ENCODE results near the gene FCF1.
A peak's percentile ranks its signal among the peaks of the same experiment; 100 is the strongest.

FCF1 gene

GRCh38 chr14:74712499-74713394 lies at the start of gene FCF1, which contains the start of gene AREL1:
Gene FCF1 (plus strand): TSS chr14:74713144. CDS start chr14:74713198, 54 bp downstream.
Gene AREL1 (minus strand): TSS chr14:74713080. CDS start chr14:74685615, 27,465 bp downstream.
- H3K27ac ChIP-seq = peak within 1 kb of the TSS; percentile 79
- TF ChIP-seq ZFX (IDR thresholded peaks at IDR 0.05) = peak; percentile 24; the same call in 1 of the 2 replicates
- TF ChIP-seq CTCF (conservative IDR thresholded peaks at IDR 0.05) = no peak

- no peak overlapping the region for H3K27ac ChIP-seq
- TF ChIP-seq CTCF (conservative IDR thresholded peaks at IDR 0.05) (no peak), ZFX (IDR thresholded peaks at IDR 0.05) (no peak)
Observed at GRCh38 chr14:74663884-74664283, 49.1 kb upstream of the FCF1 start.

- H3K27ac ChIP-seq = no peak overlapping the region
- no peak for TF ChIP-seq ZFX (IDR thresholded peaks at IDR 0.05)
- TF ChIP-seq CTCF (conservative IDR thresholded peaks at IDR 0.05) = no peak
Observed at GRCh38 chr14:74664717-74665116, 48.2 kb upstream of the FCF1 start.

- H3K27ac ChIP-seq = no peak overlapping the region
- TF ChIP-seq ZFX (IDR thresholded peaks at IDR 0.05) (no peak), CTCF (conservative IDR thresholded peaks at IDR 0.05) (no peak)
Observed at GRCh38 chr14:74667758-74668157, 45.2 kb upstream of the FCF1 start.

- no peak overlapping the region for H3K27ac ChIP-seq
- TF ChIP-seq CTCF (conservative IDR thresholded peaks at IDR 0.05) (no peak), ZFX (IDR thresholded peaks at IDR 0.05) (no peak)
Observed at GRCh38 chr14:74669256-74669655, 43.7 kb upstream of the FCF1 start.

GRCh38 chr14:74669846-74670245 lies 43.1 kb upstream of the FCF1 start:
- no peak for TF ChIP-seq CTCF (conservative IDR thresholded peaks at IDR 0.05)
- no peak for TF ChIP-seq ZFX (IDR thresholded peaks at IDR 0.05)
- no peak overlapping the region for H3K27ac ChIP-seq

- H3K27ac ChIP-seq = no peak overlapping the region
- TF ChIP-seq ZFX (IDR thresholded peaks at IDR 0.05) = no peak
- TF ChIP-seq CTCF (conservative IDR thresholded peaks at IDR 0.05) = no peak
Observed at GRCh38 chr14:74670726-74671411, 42.1 kb upstream of the FCF1 start.
